Measurements from ENCODE around the gene CTPS2. TPM values are rescaled to one million over a fixed set of nuclear protein-coding genes. Genes with fewer than 3 reads are reported as not detected.
A peak's percentile ranks its signal among the peaks of the same experiment; 100 is the strongest.
"Not testable (repeated sequence)": the region's sequence is repeated elsewhere in the genome, so short reads cannot be mapped to it uniquely, and the experiment has no call there.

CTPS2 gene, protein sequence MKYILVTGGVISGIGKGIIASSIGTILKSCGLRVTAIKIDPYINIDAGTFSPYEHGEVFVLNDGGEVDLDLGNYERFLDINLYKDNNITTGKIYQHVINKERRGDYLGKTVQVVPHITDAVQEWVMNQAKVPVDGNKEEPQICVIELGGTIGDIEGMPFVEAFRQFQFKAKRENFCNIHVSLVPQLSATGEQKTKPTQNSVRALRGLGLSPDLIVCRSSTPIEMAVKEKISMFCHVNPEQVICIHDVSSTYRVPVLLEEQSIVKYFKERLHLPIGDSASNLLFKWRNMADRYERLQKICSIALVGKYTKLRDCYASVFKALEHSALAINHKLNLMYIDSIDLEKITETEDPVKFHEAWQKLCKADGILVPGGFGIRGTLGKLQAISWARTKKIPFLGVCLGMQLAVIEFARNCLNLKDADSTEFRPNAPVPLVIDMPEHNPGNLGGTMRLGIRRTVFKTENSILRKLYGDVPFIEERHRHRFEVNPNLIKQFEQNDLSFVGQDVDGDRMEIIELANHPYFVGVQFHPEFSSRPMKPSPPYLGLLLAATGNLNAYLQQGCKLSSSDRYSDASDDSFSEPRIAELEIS
- total RNA-seq: 28.1 TPM

DNA sequence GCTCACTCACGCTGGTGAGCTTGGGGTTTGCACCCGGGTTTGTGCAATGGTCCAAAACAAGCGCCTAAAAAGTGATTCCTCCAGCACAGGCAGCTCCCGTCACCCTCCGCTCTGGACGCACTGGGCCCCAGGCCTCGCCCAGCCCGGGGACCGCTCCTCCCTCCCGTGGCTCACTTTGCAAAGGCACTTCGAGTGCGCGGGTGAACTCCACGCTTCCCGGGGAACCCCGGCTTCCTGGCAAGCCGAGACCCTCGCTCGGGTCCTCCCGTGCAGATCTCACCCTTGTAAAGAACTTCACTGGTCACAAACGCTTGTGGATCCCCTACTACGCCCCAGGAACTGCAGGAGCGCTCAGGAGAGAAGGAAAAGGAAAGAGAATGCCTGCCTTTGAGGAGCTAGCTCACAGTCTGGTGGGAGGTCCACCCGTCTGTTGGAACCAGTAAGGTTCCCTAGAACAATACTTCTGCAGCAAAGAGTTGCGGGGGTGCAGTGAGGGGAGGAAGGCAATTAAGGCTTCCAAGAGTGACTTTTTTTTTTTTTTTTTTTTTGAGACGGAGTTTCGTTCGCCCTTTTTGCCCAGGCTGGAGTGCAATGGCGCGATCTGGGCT lies at the start of gene CTPS2:
CTPS2 (minus strand) TSS at position 122 of the 608 bp plus-strand sequence. CDS start 9,767 bp downstream, outside the sequence.
- DNase-seq: peak; percentile 77

DNA sequence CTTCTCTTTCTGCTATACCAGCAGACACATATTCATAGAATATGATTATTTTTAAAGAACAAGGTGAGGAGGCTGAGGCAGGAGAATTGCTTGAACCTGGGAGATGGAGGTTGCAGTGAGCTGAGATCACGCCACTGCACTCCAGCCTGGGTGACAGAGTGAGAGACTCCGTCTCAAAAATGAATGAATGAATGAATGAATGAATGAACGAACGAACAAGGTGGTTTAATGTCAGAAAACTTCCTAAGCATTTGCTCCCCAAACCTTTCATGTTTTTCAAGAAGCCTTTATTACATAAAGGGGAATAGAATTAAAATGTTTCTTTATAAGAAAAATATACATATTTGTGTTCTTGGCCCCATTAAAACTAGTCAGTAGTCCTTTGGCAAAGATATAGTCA lies 49.0 kb upstream of the CTPS2 start:
- DNase-seq: not testable (repeated sequence)

DNA sequence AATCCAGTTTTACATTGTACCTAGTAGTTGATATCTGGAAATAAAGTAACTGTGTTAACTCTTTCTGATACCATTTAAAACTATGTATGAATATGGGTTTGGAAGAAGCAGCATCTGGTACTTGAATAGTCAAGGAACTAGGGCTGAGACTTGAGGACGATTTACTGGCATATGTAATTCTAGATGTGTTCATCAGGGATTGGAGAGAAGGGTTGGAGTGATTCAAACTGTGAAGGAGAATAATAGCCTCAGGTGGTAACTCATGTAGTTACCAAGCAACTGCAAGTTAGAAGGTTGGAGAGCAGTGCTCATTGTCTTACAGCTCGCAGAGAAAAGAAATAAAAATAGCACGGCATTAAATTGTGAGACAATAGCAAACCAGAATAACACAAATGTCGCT lies 44.3 kb upstream of the CTPS2 start:
- DNase-seq: no peak

DNA sequence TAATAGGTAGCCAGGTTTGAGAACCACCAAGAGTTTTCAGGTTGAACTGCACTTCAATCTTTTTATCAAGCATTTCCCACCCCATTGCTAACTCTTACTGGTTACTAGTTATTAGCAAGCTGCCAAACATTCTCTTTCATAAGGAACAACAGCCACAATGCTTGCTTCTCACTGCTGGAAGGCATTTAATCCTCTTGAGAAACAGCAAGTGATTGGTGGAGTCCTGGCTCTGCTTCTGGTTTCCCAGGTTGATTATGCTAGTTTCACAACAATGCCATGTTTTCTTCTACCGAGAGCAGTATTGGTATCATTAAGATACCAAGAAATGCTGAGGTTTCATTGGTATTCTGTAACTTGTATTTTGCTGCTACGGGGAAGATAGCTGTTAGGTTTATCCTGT lies 41.5 kb upstream of the CTPS2 start:
- no peak for DNase-seq

DNA sequence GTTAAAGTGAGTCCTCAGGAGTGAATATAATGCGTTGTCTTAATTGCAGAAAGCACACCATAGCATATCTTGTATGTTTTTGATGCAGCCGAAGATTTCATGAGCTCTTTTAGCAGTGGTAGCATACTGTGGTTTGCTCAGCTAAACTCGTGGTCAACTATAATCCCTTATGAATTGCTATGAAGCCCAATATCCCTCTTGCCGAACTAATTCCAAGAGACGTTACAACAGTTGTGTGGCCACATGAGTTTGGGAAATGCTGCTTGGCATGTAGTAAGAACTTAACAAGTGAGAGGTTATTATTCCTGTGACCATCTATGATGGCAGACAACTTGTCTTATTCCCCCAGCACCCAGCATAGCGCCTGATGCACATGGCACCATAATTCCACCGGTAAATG lies 37.7 kb upstream of the CTPS2 start:
- DNase-seq: no peak

DNA sequence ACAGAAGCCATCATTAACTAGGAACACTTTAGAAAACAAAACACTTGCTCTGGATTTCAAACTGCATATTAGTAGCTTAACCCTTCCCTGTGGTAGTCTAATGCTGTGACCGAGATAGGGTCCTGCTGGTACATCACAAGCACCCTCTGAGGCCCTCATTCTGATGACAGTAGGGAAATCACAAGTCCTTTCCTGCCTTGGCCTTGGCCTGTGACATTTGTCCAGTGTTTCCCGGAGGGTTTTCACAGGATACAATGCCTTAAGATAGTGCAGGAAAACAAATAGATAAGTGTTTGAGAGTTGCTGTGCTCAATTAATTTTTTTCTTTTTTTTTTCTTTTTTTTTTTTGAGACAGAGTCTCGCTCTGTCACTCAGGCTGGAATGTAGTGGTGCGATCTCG lies 36.0 kb upstream of the CTPS2 start:
- no peak for DNase-seq

DNA sequence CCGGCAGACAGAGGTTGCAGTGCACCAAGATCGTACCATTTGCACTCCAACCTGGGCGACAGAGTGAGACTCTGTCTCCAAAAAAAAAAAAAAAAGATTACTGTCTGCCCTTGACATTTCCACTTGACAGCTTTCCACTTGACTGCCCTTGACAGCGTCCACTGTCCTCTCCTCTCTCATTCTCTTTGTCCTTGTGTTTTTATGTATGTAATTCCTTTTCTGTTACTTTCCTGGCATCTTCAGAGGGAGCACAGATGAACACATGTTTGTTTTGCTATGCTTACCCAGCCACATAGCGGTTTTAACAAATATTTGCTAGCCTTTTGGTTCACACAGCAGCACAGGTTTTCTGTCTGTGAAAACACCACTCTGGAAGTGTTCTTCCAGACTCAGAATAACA lies 33.2 kb upstream of the CTPS2 start:
- no peak for DNase-seq

DNA sequence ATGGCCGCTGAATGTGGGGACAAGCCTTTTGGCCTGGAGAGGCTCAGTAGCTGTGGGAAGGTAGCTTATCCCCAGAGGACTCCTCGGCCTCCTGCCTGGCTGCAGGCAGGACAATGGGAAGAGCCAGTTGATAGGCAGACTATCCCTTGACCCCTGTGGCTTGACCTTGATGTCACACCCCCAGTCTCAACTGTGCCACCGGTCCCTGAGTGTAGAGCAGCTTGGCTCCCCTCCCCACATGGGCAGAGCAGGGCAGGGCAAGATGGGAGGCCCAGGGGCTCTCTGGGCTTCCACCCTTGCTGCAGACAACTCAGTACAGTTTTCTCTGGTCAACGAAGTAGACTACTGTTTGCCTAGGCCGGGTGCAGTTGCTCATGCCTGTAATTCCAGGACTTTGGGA lies 32.6 kb upstream of the CTPS2 start:
- no peak for DNase-seq

DNA sequence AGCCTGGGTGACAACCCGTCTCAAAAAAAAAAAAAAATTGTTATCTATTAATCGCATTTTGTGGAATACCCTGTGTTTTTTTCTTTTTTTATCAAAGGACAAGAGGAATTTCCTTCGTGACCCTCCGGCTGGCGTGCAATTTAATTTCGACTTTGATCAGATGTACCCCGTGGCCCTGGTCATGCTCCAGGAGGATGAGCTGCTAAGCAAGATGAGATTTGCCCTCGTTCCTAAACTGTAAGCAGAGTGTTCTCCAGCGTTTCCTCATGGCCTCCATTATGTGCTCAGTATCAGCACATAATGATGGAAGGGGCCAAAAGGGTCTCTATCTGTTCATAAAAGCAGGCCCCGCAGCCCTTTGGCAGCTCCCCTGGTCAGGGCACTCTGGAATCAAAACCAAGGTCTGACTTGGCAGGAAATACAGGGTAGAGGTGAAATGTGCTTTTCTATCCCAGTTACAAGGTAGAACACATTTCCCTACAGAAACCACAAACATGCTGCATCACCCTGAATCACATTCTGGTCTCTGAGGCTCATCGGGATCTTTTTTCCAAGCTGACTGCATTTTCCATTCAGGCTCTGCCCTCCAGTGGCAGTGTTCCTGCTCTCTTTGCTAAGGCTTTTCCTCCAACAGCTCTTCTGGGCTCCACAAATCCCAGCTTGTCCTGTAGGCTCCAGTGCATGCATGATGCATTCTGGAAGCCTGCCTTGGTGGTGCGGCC lies 31.3 kb upstream of the CTPS2 start:
- no peak for DNase-seq

DNA sequence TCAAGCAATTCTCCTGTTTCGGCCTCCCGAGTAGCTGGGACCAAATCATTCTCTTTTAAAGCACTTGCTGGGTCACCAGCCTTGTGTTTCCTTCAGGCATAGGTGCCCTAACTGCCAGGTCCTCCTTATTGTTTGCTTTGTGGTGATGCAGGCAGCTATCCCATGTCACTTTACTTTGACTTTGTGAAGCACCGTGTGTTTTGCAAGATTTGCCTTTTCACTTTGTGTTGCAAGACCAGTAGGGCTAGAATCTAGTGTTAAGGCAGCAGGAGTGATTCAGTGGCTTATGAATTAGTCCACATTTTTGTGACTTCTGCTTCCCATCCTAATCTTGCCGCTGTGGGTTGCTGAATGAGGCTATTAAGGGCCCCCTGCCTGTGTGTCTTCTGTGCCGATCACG lies 27.1 kb upstream of the CTPS2 start:
- no peak for DNase-seq

DNA sequence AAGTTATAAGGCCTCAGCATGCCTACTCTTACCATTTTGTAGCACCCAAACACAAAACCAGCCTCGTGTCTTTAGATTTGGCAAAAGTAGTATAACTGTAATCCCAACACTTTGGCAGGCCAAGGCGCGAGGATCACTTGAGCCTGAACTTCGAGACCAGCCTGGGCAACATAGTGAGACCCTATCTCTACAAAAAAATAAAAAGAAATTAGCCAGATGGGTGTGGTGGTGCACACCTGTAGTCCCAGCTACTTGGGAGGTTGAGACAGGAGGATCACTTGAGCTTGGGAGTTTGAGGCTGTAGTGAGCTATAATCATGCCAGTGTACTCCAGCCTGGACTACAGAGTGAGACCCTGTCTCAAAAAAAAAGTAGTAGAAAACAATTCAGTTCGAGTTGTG lies 24.6 kb upstream of the CTPS2 start:
- DNase-seq: no peak

DNA sequence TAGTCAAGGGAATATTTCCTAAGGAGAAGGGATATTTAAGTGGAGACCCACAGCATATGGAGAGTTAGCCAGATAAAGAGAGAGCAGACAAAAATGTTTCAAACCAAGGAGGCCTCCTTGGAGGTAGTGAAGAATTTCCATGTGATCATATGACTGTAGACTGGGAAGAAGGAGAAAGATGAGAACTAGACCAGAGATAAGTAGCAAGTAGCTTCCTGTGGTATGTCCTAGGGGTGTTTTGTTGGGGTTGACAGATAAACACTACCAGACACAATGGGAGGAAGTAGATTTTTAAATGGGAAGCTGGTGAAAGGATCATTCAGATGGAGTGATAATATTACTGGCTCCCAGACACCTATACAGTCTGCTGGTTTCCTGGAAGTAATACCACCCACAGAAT lies 20.5 kb upstream of the CTPS2 start:
- no peak for DNase-seq

DNA sequence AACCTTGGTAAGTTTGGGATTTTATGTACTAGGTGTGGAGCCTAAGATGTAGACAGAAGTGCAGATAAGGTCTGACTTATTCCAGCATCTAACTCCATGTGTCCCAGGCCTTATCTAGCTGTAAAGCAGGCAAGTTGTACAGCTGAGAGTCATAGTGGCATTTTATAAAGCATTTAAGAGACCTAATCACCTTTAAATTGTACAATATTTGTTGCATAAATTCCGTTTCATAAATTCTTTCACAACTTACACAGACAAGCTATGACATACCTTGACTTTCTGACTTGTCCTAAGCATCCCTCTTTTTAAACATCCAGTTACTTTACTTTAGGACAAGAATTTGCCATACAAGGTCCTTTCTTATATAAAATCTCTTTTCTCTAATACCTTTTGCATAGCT lies 18.0 kb upstream of the CTPS2 start:
- no peak for DNase-seq

DNA sequence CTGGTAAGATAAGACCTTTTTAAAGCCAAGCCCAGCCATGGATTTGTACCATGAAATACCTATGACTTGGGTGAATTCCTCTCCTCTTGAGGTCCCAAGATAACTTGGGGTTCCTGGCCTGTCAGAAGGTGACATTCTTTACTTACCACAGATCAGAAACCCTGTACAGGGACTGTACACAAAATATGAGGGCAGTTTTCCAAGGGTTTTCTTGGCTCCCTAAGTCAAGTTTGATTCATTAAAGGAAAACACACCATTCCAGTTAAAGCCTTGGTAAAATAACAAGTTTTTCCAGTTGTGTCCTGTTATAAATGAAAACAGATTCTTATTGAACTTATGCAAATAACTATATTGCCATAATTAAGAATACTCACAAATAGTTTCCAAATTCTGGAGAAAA lies 15.2 kb upstream of the CTPS2 start:
- no peak for DNase-seq

DNA sequence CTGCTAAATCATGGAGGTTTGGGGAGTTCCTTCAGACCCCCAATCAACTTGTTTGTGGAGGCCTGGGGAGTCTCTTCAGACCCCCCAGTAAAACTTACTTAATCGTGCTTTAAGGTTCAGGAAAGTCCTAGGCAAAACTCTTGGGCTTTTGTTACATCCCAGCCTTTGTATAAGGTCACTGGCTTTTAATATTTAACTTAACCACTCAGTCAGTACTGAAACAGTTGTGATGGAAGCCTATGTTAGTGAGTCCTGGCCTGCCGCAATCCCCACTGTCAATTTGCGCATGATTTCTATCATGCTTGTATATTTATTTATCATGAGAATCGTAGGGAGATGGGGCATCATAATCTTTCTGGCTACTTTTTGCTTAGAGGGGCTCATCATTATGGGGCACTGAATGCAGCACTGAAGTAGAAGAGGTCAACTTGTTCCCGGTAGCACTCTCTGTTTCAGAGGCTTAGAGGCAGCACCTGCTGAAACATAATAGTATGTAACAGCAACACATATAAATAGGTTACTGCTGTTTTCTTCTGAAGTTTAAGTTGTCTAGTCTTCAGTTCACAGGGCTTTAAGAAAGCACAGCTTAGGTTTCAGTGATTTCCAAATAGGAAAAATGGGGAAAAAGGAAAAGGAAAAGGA lies 14.0 kb upstream of the CTPS2 start:
- DNase-seq: peak; percentile 3

DNA sequence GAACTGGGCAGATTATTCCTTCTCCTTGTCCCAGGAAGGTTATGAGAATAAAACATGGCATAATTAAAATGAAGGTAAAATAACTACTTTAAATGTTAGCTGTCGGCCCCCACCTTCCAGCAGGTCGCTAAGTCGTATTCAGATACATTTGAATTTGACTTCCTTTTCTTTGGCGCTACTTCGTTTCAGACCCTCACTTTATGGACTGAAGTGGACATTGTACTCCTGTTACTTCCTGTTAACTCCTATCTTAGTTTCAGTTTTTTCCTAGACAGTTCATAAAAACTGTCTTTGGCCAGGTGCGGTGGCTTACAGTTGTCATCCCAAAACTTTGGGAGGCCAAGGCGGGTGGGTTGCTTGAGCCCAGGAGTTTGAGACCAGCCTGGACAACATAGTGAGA lies 12.6 kb upstream of the CTPS2 start:
- DNase-seq: no peak

DNA sequence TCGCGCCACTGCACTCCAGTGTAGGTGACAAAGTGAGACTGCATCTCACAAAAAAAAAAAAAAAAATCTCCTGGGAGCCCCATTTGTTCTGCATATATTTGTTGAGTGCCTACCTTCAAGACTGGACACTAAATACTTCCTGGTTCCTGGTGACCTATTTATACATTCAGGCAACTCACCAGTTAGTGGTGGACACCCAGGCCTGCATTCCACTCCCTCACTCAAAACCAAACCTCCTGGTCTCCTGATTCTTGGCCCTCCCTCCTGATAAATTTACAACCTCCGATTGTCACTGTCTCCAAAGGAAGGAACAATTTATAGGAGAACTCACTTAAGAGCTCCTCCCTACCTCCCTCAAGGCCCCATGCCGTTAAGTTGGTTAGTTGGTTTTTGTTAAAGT lies 10.0 kb upstream of the CTPS2 start:
- DNase-seq: no peak

DNA sequence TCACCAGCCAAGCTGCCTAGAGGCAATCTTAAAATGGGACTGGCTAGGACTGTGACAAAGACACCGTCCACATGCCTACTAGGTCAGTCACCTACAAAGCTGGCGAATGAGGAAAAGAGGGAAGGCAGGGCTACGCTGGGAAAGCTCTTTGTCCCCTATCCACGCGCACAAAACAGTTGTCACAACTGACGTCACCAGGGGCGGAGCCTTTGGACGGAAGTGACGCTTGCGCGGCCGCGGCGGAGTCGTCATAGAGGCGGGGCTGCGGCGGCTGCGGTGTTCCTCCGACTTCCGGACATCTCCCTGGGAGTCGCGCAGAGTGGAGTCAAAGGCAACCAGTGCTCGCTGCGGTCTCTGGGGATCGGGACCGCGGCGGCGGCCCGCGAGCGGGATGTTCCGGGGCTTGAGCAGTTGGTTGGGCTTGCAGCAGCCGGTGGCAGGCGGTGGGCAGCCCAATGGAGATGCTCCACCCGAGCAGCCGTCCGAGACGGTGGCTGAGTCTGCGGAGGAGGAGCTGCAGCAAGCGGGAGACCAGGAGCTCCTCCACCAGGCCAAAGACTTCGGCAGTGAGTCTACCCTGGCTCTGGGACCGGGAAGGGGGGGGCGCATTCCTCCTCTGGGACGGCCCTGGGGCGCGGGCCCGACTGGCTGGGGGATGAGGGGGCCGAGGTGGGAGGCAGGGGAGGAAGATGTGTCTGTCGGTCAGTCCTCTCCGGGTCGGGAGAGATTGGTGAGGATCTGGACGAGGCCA lies 7.0 kb upstream of the CTPS2 start, which contains the start of gene SYAP1:
SYAP1 (plus strand) TSS at position 279 of the 751 bp plus-strand sequence; CDS start at position 392, 113 bp downstream.
- DNase-seq: peak; percentile 97

DNA sequence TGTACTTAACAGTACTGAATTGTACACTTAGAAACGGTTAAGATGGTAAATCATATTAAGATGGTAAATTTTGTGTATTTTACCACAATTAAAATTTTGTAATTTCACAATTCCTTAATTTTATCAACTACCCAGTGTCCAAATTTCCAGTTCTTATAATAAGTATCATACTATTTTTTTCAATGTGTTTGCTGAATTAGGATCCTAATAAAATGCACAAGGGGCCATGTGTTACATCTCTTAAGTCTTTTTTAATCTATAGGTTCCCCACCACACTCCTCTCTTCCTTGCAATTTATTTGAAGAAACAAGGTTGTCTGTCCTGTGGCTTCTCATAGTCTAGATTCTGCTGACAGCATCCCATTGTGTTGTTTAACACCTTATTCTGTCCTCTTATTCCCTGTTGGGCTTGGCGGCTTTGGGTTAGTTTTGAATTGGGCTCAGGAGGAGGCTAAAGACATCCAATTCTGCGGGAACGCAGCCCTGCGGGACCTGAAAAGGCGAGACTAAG lies 6.4 kb upstream of the CTPS2 start:
- DNase-seq: no peak

DNA sequence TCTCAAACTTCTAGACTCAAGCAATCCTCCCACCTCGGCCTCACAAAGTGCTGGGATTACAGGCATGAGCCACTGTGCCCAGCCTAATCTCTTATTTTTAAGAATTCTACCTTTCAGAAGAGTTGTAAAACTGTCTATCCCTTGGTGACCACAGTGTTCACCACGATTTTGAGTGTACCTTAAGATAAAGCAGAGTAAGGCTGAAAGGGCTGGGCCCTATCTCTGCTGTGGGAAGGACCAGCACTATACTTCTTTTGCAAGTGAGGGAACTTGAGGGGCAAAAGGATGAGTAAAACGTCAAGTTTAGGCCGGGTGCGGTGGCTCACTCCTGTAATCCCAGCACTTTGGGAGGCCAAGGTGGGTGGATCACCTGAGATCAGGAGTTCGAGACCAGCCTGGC lies 4.0 kb upstream of the CTPS2 start:
- DNase-seq: not testable (repeated sequence)

DNA sequence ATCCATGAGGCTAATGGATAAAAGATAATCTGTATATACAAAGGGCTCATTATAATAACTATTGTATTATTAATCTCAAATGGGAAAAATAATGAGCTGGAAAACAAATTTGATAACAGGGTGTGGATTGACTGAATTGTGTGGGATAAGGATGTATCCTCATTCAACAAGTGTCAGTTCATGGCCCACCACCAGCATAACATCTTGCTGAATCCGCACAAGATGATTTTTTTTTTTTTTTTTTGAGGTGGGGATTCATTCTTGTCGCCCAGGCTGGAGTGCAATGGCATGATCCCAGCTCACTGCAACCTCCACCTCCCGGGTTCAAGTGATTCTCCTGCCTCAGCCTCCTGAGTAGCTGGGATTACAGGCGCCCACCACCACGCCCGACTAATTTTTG lies 3.2 kb upstream of the CTPS2 start:
- not testable (repeated sequence) for DNase-seq
